GM12874 (cell line): Measurements from ENCODE around the gene ATP1A1.

Experiments used
- TF ChIP-seq, protein P1 (sequence below): IDR thresholded peaks from 2 replicates; pipeline ENCODE4 v1.5.1; 2011; ENCODE audit warnings: low read depth, mild to moderate bottlenecking, control low read depth, low read length, moderate library complexity; ENCODE audit not compliant: insufficient read depth

Gene ATP1A1

DNA sequence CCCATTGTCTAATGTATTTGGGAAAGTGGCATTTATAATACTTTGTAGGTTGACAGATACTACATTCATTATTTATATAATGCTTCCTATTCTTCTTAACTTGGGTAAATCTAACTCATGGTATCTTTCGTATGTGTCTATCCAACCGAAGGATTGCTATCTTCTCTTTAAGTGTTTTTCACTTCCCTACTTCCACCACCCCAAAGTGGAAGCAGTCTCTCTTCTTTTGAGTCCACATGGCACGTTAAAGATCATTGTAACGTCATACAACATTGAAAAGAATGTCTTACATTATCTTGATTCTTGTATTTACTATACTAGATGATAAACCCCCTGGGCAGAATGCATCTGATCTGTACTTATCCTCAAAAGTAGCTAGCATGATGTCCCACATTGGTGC is 21.2 kb downstream of the ATP1A1 start:
- TF ChIP-seq, protein P1, sequence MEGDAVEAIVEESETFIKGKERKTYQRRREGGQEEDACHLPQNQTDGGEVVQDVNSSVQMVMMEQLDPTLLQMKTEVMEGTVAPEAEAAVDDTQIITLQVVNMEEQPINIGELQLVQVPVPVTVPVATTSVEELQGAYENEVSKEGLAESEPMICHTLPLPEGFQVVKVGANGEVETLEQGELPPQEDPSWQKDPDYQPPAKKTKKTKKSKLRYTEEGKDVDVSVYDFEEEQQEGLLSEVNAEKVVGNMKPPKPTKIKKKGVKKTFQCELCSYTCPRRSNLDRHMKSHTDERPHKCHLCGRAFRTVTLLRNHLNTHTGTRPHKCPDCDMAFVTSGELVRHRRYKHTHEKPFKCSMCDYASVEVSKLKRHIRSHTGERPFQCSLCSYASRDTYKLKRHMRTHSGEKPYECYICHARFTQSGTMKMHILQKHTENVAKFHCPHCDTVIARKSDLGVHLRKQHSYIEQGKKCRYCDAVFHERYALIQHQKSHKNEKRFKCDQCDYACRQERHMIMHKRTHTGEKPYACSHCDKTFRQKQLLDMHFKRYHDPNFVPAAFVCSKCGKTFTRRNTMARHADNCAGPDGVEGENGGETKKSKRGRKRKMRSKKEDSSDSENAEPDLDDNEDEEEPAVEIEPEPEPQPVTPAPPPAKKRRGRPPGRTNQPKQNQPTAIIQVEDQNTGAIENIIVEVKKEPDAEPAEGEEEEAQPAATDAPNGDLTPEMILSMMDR, result no peak

DNA sequence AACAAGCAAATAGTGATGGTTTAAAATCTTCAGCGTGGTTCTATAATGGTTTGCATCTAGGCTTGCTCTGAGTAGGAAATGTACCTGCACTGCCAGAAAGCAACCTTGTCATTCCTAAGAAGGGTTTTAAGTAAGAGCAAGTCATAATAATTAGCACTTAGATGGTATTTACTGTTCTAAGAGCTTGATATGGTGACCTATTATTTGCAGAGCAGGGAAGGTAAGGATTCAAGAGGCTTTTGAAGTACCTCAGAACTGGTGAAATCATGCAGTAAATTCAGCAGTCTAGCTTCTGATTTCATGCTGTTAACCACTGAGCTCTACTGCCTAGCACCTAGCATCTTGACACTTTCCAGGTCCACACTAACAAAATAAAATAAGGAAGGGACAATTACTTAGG is 23.7 kb downstream of the ATP1A1 start:
- TF ChIP-seq, protein P1, result no peak

DNA sequence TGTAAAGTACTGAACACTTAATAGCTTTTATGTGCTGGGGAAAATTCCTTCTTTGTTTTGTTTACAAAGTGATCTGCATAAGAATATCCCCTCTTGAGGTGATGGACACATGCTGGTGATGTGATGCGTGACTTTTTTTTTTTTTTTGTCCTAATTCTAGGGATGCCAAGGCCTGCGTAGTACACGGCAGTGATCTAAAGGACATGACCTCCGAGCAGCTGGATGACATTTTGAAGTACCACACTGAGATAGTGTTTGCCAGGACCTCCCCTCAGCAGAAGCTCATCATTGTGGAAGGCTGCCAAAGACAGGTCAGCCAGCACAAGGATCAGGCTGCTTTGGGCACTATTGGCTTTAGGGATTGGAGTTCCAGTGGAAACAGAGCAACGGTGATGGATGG is 24.7 kb downstream of the ATP1A1 start:
- TF ChIP-seq, protein P1, result no peak

DNA sequence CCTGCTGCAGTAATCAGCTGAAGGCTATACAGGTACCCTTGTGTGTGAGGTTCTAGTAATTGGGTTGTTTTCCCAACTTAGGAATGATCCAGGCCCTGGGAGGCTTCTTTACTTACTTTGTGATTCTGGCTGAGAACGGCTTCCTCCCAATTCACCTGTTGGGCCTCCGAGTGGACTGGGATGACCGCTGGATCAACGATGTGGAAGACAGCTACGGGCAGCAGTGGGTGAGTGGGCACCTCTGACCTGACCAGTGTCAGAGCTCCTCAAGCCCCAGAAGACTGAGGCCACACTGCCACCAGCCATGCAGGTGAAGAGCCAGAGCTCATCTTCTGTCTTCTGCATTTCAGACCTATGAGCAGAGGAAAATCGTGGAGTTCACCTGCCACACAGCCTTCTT is 27.7 kb downstream of the ATP1A1 start:
- TF ChIP-seq, protein P1, result no peak

DNA sequence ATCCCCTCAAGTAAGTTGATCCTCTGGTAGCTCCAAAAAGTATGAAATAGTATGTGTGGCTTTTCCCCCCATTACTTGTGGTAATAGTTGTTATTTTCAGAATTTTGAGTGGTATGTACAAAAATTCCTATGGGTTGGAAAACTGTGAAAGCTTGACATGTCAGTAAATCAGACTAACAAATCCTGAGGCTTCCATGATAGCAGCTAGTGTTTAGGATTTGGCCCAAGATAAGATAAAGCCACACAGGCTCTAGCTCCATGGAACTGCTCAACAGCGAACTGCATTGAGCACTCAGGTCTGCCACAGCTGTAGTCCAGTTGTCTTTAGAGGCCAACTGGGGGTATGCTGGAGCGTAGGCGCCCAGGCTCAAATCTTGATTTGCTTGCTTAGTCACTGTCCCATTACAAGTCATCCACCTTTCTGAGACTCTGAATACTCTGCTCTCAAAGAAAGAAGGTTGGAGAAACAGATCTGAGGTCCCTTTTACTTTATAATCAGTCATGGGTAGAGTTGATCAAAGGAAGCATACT is 28.7 kb downstream of the ATP1A1 start:
- TF ChIP-seq, protein P1, result no peak

DNA sequence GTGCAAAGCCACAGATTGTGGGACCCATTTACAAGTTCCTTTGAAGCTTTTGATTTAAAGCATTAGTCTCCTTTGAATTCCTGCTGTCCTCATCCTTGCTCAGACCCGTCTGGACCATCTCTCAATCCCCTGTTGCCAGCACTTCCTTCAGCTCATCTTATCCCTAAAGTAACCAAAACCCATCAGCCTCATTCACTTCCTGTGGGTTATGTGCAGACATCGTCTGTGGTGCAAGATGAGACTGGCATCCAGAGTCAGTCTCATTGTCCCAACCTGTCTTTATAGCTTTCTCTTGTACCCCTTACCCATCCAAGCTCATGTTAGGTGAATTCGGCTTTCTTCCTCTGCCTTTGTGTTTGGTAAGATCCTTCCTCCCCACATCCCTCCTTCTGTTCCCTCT is 29.3 kb downstream of the ATP1A1 start:
- TF ChIP-seq, protein P1, result no peak

DNA sequence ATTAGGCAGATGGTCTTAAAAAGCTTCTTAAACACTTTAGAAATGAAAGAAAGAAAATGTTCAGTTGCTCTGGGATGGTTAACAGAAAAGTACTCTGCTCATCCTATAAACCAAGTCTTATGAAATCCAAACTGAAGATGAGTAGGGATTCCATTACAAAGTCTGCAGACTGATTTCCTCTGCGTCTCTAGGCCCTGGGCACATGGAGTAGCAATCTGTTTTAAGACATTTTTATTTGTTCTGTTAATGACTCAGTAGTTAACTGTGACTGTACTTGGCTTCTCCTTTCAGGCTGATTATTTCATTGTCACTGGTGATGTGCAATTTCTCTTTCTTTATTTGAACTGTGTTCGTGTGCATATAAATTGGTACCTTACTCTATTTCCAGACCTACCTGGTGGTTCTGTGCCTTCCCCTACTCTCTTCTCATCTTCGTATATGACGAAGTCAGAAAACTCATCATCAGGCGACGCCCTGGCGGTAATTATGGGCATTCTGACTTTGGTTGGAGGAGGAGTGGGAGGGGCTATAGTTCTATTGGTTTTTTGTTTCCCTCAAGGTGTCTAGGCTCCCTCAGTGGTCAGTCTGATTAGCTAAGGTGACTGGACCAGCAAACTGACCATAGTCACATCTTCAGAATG is 30.6 kb downstream of the ATP1A1 start:
- TF ChIP-seq, protein P1, result no peak
